ENCODE results near the gene ZNF48.

ZNF48 gene

DNA sequence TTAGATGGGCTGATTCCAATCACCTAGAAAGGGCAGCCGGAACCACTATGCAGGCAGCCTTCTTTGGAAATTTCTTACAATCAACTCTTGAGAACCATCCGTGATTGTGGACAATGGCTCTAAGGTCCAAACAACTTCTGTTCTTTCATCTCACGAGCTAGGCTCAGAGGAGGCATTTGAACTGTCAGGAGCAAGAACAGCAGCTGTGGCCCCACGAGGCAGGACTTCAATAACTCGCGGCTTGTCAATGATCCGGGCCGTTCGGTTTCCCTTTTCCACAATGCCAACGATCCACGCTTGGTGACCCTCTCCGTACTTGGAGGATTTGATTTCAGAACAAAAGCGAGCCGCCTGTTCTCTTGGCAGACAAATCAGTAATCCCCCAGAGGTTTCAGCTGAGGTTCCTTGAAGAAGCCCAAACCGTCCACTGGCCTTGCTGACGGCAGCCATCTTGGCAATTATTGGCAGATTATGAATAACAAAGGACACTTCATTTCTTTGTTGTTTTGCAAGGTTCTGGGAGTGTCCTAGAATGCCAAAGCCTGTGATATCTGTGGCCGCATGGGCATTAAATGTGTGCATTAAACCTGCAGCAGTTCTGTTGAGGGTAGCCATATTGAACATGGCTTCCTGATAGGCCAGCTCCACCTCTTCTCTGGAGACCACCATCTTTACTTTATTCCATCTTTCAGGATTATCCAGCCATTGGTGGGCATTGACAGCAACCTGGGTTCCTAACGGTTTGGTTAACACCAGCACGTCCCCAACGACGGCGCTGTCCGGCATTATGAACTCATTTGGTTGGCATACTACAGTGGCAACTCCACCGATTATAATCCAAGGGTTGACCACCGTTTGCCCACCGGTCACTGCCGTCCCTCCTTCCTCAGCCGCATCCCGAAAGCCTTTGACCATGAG is 49.3 kb downstream of the ZNF48 start:
- DNase-seq, result no peak

GRCh38 chr16:30445149-30445407 is 49.9 kb downstream of the ZNF48 start:
- no peak for DNase-seq

DNA sequence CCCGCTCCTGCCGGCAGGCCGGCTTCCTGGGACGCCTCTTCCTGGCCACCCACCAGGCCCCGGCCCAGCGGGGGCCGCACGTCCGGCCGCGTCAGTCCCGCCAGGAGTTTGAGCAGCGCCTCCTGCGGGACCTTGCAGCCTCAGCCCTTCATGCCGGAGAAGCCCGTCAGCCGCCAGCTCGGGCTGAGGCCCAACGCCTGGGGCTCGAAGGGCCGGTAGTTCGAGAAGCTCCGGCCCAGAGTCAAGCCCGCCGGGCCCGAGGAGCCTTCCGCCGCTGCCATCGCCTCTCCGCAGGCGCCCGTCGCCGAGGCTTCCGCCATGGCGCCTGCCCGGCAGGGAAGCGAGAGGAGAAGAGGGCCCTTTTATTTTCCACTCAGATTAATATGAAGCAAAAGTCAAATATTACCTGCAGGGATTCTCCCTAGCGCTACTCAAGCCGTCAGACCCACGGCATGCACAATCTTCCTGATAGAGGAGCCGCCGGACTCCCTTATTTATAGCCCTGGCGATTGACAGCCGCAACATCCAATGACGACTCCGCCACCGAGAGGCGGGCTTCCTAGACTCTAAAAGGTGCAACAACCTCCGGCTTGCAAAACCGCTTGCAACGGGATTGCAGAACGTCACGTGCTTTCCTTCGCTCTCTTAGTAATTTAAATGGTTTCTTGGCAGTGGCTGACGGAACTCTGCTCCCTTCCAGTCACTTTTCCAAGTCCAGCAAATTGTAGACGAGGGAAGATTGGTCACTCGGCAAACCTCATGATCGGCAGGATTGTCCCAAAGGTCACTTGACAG is 50.4 kb downstream of the ZNF48 start, which contains the start of gene SEPHS2:
Gene SEPHS2, minus strand, starts transcription at position 467 of the 795 bp plus-strand sequence. Its CDS starts 147 bp downstream, at position 320.
- DNase-seq, result peak; percentile 81 to 96 (median 84)

DNA sequence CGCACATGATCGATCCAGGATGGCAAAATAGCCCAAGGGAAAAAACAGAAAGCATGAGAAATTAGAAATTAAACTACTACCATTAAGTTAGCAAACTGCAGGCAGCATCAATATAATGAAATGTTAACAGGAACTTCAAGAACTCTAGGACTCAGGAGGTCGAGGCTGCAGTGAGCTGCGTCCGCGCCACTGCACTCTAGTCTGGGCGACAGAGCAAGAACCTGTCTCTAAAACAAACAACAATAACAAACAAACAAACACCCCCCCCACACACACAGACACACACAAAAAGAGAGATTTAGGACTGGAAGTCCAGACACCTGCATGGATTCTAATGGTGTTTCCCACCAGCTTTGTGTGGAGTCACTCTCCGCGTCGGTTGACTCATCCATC is 51.0 kb downstream of the ZNF48 start:
- no peak for DNase-seq

GRCh38 chr16:30447512-30448226 is 52.4 kb downstream of the ZNF48 start:
- no peak for DNase-seq

- no peak for DNase-seq
Observed at GRCh38 chr16:30449116-30449435, 53.9 kb downstream of the ZNF48 start.

Data from activated CD4-positive, CD25-positive, alpha-beta regulatory T cell (primary cell).